Activated gamma-delta T cell treated with Interleukin-2 at 50 U/mL for 16 hours (primary cell): ENCODE data around the gene PMP22.
"Not testable (repeated sequence)": the region's sequence is repeated elsewhere in the genome, so short reads cannot be mapped to it uniquely, and the experiment has no call there.

ENCODE experiments used
- DNase-seq: peaks from one replicate; pipeline ENCODE4 v3.0.0-alpha.2; 2020

PMP22 gene

GRCh38 chr17:15200574-15200973 is 64.6 kb downstream of the PMP22 start:
- not testable (repeated sequence) for DNase-seq

- no peak for DNase-seq
These were observed 67.9 kb downstream of the PMP22 start for GRCh38 chr17:15197229-15197628.

GRCh38 chr17:15194859-15195277 is 70.3 kb downstream of the PMP22 start:
- DNase-seq = no peak

- DNase-seq = no peak
These were observed 79.5 kb downstream of the PMP22 start for GRCh38 chr17:15185625-15185991.

- no peak for DNase-seq
These were observed 80.1 kb downstream of the PMP22 start for GRCh38 chr17:15184872-15185624.

GRCh38 chr17:15181816-15182215 is 83.3 kb downstream of the PMP22 start:
- no peak for DNase-seq

GRCh38 chr17:15181333-15181732 is 83.8 kb downstream of the PMP22 start:
- DNase-seq = no peak

- DNase-seq = no peak
These were observed 85.0 kb downstream of the PMP22 start for GRCh38 chr17:15180121-15180561.
